GM23338 (cell line): ENCODE data around the gene CD84. TPM values are rescaled to one million over a fixed set of nuclear protein-coding genes. Genes with fewer than 3 reads are reported as not detected.

Source experiments
- ATAC-seq: fragments of 200-7000 bp; cut with Tn5 transposase; 3 replicates; pipeline ENCODE4 v1.9.1; 2020
- DNase-seq: peaks from one replicate; pipeline ENCODE4 v3.0.0-alpha.2; 2015; ENCODE audit warnings: low spot score
- H2AFZ ChIP-seq: fragments of 200-600 bp; sonication (generic); 2 replicates; pipeline ENCODE4 v1.8.0; 2016; ENCODE audit warnings: antibody characterized with exemption, mild to moderate bottlenecking, moderate library complexity
- H3F3A ChIP-seq: fragments of 200-600 bp; sonication (generic); replicated peaks from 2 replicates; pipeline ENCODE4 v1.8.0; 2017; ENCODE audit warnings: antibody characterized with exemption, mixed run types, low read depth
- H3K27ac ChIP-seq: fragments of 200-600 bp; sonication (generic); 2 replicates; pipeline ENCODE4 v1.6.1; 2016; ENCODE audit warnings: low read depth
- H3K27me3 ChIP-seq: fragments of 200-600 bp; sonication (generic); 2 replicates; pipeline ENCODE4 v1.8.0; 2016; ENCODE audit warnings: mild to moderate bottlenecking, mixed run types, moderate library complexity; ENCODE audit not compliant: insufficient read depth
- H3K36me3 ChIP-seq: fragments of 200-600 bp; sonication (generic); 2 replicates; pipeline ENCODE4 v1.8.0; 2016; ENCODE audit warnings: mild to moderate bottlenecking; ENCODE audit not compliant: insufficient read depth
- H3K4me1 ChIP-seq: fragments of 200-600 bp; sonication (generic); 2 replicates; pipeline ENCODE4 v1.8.0; 2016; ENCODE audit warnings: mild to moderate bottlenecking, moderate library complexity; ENCODE audit not compliant: insufficient read depth
- H3K4me2 ChIP-seq: fragments of 200-600 bp; sonication (generic); 2 replicates; pipeline ENCODE4 v1.7.1; 2017; ENCODE audit warnings: mixed run types
- H3K4me3 ChIP-seq: fragments of 200-600 bp; sonication (generic); 2 replicates; pipeline ENCODE4 v1.6.1; 2016; ENCODE audit warnings: mixed run types
- H3K79me2 ChIP-seq: fragments of 200-600 bp; sonication (generic); replicated peaks from 2 replicates; pipeline ENCODE4 v1.8.0; 2017; ENCODE audit warnings: mild to moderate bottlenecking; ENCODE audit not compliant: insufficient read depth
- H3K9me2 ChIP-seq: fragments of 200-600 bp; sonication (generic); 2 replicates; pipeline ENCODE4 v1.8.0; 2017; ENCODE audit not compliant: insufficient read depth
- H4K20me1 ChIP-seq: fragments of 200-600 bp; sonication (generic); replicated peaks from 2 replicates; pipeline ENCODE4 v1.8.0; 2017; ENCODE audit warnings: mild to moderate bottlenecking; ENCODE audit not compliant: insufficient read depth
- H3K27ac Mint-ChIP-seq: 2 replicates; pipeline ENCODE4 v1.8.0; 2020; ENCODE audit warnings: inconsistent platforms, mild to moderate bottlenecking, moderate library complexity, mixed read lengths
- H3K27me3 Mint-ChIP-seq: 3 replicates; pipeline ENCODE4 v1.8.0; 2022; ENCODE audit warnings: low read depth, mild to moderate bottlenecking, moderate library complexity, mixed read lengths, inconsistent platforms; ENCODE audit not compliant: insufficient read depth, poor library complexity
- H3K36me3 Mint-ChIP-seq: 3 replicates; pipeline ENCODE4 v1.8.0; 2021; ENCODE audit warnings: low read depth, mild to moderate bottlenecking, inconsistent platforms, moderate library complexity, mixed read lengths
- H3K4me1 Mint-ChIP-seq: 3 replicates; pipeline ENCODE4 v1.8.0; 2020; ENCODE audit warnings: mild to moderate bottlenecking, inconsistent platforms, mixed read lengths
- H3K4me3 Mint-ChIP-seq: 3 replicates; pipeline ENCODE4 v1.8.0; 2021; ENCODE audit warnings: moderate library complexity, mild to moderate bottlenecking, inconsistent platforms, mixed read lengths
- H3K9me3 Mint-ChIP-seq: 3 replicates; pipeline ENCODE4 v1.8.0; 2020; ENCODE audit warnings: moderate library complexity, mild to moderate bottlenecking, inconsistent platforms, mixed read lengths
- CREB1 ChIP-seq: fragments of 250-450 bp; sonication (Bioruptor Pico); IDR thresholded peaks from 2 replicates; pipeline ENCODE4 v1.5.0; 2020; ENCODE audit warnings: low read depth, mild to moderate bottlenecking, moderate library complexity
- EZH2phosphoT487 ChIP-seq: fragments of 200-600 bp; sonication (generic); IDR thresholded peaks from one replicate; pipeline ENCODE4 v1.8.1; 2018; ENCODE audit warnings: antibody characterized with exemption; ENCODE audit not compliant: unreplicated experiment
- JUNB ChIP-seq: IDR thresholded peaks from one replicate; pipeline ENCODE4 v1.6.1; 2016; ENCODE audit warnings: antibody characterized with exemption; ENCODE audit not compliant: unreplicated experiment
- NANOG ChIP-seq: IDR thresholded peaks from 2 replicates; pipeline ENCODE4 v1.6.1; 2016; ENCODE audit warnings: antibody characterized with exemption, borderline replicate concordance
- POLR2AphosphoS5 ChIP-seq: IDR thresholded peaks from 2 replicates; pipeline ENCODE4 v1.6.1; 2016; ENCODE audit warnings: antibody characterized with exemption, low read depth
- STAT1 ChIP-seq: IDR thresholded peaks from one replicate; pipeline ENCODE4 v1.6.1; 2016; ENCODE audit warnings: antibody characterized with exemption; ENCODE audit not compliant: unreplicated experiment
- polyA plus RNA-seq: library from polyadenylated mRNA; unstranded; fragments of >200 nt; fragmentation: Nextera tagmentation; extraction: Ambion mirVana; gene quantifications from 2 replicates; pipeline ENCODE4 v1.2.1, GENCODE V29; 2016
- total RNA-seq: library from RNA; depleted of rRNA; stranded (reverse); fragments of >200 nt; shearing (Covaris generic); gene quantifications from 2 replicates; pipeline ENCODE4 v1.2.3, GENCODE V29; 2014
- TF ChIP-seq, protein P1 (sequence below): IDR thresholded peaks from one replicate; pipeline ENCODE4 v1.6.1; 2018; ENCODE audit warnings: antibody characterized with exemption; ENCODE audit not compliant: unreplicated experiment
- TF ChIP-seq, protein P2 (sequence below): IDR thresholded peaks from 2 replicates; pipeline ENCODE4 v1.6.1; 2016; ENCODE audit warnings: antibody characterized with exemption
- TF ChIP-seq, protein P3 (sequence below): fragments of 250-450 bp; sonication (Bioruptor Pico); IDR thresholded peaks from 2 replicates; pipeline ENCODE4 v1.5.0; 2020; ENCODE audit warnings: mild to moderate bottlenecking, moderate library complexity

CD84 gene
- total and polyA plus RNA-seq, 2 experiments from 2014 or later = not detected

DNA sequence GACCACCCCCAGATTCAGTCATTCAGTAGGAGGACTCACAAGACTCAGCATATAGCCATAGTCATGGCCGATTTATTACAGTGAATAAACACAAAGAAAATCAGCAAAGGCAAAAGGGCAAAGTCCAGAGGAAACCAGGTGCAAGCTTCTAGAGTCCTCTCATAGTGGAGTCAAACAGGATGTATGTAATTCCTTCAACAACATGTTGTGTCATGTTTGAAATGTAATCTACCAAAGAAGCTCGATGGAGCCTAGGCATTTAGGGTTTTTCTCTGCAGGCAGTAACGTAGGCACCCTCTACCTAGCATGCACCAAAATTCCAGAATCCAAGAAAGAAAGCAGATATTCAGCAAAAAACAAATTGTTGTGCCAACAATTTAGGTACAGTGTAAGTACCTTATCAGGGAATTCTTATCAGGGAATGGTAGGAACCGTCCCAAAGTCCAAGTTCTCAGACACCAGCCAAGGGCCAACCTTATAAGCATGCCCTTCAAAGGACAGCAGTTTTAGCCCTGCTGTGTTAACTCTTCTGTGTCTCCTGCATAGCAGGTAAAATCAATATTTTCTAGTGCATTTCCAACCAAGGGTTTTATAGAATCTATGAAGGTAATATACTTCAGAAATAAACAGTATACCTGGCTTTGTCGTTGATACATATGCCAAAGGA is 40.2 kb downstream of the CD84 start:
- peaks cover 4% of the 10 kb centered on the region for H3K9me3 Mint-ChIP-seq
- H3K27me3 Mint-ChIP-seq = no peaks in the 10 kb centered on the region
- H3K4me3 ChIP-seq = no peak overlapping the region
- H3K79me2 ChIP-seq = no peaks in the 10 kb centered on the region
- H3K4me3 Mint-ChIP-seq = no peak overlapping the region
- peaks cover 3% of the 10 kb centered on the region; the same call in 1 of the 2 replicates for H3K9me2 ChIP-seq
- H3K4me1 Mint-ChIP-seq = no peaks in the 10 kb centered on the region
- H3F3A ChIP-seq = no peaks in the 10 kb centered on the region
- H4K20me1 ChIP-seq = no peaks in the 10 kb centered on the region
- no peak for DNase-seq
- no peak for ATAC-seq
- peaks cover 2% of the 10 kb centered on the region; the same call in 2 of the 3 replicates for H3K36me3 Mint-ChIP-seq
- H3K36me3 ChIP-seq = no peaks in the 10 kb centered on the region
- H2AFZ ChIP-seq = no peak overlapping the region
- H3K4me1 ChIP-seq = no peaks in the 10 kb centered on the region
- no peak for TF ChIP-seq STAT1
- TF ChIP-seq POLR2AphosphoS5 = no peak
- no peak for TF ChIP-seq JUNB
- TF ChIP-seq, protein P1, sequence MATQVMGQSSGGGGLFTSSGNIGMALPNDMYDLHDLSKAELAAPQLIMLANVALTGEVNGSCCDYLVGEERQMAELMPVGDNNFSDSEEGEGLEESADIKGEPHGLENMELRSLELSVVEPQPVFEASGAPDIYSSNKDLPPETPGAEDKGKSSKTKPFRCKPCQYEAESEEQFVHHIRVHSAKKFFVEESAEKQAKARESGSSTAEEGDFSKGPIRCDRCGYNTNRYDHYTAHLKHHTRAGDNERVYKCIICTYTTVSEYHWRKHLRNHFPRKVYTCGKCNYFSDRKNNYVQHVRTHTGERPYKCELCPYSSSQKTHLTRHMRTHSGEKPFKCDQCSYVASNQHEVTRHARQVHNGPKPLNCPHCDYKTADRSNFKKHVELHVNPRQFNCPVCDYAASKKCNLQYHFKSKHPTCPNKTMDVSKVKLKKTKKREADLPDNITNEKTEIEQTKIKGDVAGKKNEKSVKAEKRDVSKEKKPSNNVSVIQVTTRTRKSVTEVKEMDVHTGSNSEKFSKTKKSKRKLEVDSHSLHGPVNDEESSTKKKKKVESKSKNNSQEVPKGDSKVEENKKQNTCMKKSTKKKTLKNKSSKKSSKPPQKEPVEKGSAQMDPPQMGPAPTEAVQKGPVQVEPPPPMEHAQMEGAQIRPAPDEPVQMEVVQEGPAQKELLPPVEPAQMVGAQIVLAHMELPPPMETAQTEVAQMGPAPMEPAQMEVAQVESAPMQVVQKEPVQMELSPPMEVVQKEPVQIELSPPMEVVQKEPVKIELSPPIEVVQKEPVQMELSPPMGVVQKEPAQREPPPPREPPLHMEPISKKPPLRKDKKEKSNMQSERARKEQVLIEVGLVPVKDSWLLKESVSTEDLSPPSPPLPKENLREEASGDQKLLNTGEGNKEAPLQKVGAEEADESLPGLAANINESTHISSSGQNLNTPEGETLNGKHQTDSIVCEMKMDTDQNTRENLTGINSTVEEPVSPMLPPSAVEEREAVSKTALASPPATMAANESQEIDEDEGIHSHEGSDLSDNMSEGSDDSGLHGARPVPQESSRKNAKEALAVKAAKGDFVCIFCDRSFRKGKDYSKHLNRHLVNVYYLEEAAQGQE = no peak
- TF ChIP-seq EZH2phosphoT487 = no peak
- no peak for TF ChIP-seq CREB1 (CRISPR knock-in tag)
- TF ChIP-seq NANOG = no peak
- TF ChIP-seq, protein P2, sequence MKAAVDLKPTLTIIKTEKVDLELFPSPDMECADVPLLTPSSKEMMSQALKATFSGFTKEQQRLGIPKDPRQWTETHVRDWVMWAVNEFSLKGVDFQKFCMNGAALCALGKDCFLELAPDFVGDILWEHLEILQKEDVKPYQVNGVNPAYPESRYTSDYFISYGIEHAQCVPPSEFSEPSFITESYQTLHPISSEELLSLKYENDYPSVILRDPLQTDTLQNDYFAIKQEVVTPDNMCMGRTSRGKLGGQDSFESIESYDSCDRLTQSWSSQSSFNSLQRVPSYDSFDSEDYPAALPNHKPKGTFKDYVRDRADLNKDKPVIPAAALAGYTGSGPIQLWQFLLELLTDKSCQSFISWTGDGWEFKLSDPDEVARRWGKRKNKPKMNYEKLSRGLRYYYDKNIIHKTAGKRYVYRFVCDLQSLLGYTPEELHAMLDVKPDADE = no peak
- H3K27me3 ChIP-seq = no peaks in the 10 kb centered on the region
- no peak overlapping the region for H3K27ac ChIP-seq
- H3K4me2 ChIP-seq = no peak overlapping the region
- no peak overlapping the region for H3K27ac Mint-ChIP-seq

DNA sequence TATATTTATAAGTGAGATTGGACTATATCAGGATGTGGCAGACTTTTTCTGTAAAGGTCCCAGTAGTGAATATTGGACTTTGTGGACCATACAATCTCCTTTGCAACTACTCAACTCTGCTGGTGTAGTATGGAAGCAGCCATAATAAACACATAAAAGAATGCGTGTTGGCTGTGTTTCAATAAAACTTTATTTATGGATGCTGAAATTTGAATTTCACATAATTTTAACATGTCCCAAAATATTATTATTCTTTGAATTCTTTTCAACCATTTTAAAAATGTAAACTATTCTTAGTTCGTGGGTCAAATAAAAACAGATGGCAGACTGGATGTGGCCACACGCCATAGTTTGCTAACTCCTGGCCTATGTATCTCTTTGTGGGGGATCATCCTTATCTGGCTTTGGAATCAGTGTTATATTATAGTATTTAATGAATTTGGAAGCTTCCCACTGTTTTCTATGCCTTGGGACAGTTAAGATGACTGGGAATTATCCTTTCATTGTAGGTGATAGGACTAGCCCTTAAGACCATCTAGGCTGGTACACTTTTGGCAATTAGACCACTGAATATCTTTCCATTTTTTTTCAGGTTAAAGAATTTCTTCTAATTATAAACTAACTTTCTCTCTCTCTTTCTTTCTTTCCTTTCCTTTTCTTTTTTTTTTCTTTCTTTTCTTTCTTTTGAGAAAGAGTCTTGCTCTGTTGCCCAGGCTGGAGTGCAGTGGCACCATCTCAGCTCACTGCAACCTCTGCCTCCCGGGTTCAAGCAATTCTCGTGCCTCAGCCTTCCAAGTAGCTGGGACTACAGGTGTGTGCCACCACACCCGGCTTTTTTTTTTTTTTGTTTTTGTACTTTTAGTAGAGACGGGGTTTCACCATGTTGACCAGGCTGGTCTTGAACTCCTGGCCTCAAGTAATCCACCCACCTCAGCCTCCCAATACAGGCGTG is 41.3 kb downstream of the CD84 start:
- Mint-ChIP-seq H3K27ac (no peak overlapping the region), H3K36me3 (peaks cover 6% of the 10 kb centered on the region; the same call in 2 of the 3 replicates), H3K27me3 (no peaks in the 10 kb centered on the region), H3K9me3 (peaks cover 15% of the 10 kb centered on the region), H3K4me3 (no peak overlapping the region), H3K4me1 (no peaks in the 10 kb centered on the region)
- Histone ChIP-seq H3K27me3 (no peaks in the 10 kb centered on the region), H2AFZ (no peak overlapping the region), H3K36me3 (no peaks in the 10 kb centered on the region), H3K79me2 (no peaks in the 10 kb centered on the region), H3K9me2 (peaks cover 3% of the 10 kb centered on the region; the same call in 1 of the 2 replicates), H4K20me1 (no peaks in the 10 kb centered on the region), H3F3A (no peaks in the 10 kb centered on the region), H3K4me2 (no peak overlapping the region), H3K4me3 (no peak overlapping the region), H3K27ac (no peak overlapping the region), H3K4me1 (no peaks in the 10 kb centered on the region)
- DNase-seq (no peak), ATAC-seq (no peak)
- TF ChIP-seq POLR2AphosphoS5 = no peak
- TF ChIP-seq, protein P3, sequence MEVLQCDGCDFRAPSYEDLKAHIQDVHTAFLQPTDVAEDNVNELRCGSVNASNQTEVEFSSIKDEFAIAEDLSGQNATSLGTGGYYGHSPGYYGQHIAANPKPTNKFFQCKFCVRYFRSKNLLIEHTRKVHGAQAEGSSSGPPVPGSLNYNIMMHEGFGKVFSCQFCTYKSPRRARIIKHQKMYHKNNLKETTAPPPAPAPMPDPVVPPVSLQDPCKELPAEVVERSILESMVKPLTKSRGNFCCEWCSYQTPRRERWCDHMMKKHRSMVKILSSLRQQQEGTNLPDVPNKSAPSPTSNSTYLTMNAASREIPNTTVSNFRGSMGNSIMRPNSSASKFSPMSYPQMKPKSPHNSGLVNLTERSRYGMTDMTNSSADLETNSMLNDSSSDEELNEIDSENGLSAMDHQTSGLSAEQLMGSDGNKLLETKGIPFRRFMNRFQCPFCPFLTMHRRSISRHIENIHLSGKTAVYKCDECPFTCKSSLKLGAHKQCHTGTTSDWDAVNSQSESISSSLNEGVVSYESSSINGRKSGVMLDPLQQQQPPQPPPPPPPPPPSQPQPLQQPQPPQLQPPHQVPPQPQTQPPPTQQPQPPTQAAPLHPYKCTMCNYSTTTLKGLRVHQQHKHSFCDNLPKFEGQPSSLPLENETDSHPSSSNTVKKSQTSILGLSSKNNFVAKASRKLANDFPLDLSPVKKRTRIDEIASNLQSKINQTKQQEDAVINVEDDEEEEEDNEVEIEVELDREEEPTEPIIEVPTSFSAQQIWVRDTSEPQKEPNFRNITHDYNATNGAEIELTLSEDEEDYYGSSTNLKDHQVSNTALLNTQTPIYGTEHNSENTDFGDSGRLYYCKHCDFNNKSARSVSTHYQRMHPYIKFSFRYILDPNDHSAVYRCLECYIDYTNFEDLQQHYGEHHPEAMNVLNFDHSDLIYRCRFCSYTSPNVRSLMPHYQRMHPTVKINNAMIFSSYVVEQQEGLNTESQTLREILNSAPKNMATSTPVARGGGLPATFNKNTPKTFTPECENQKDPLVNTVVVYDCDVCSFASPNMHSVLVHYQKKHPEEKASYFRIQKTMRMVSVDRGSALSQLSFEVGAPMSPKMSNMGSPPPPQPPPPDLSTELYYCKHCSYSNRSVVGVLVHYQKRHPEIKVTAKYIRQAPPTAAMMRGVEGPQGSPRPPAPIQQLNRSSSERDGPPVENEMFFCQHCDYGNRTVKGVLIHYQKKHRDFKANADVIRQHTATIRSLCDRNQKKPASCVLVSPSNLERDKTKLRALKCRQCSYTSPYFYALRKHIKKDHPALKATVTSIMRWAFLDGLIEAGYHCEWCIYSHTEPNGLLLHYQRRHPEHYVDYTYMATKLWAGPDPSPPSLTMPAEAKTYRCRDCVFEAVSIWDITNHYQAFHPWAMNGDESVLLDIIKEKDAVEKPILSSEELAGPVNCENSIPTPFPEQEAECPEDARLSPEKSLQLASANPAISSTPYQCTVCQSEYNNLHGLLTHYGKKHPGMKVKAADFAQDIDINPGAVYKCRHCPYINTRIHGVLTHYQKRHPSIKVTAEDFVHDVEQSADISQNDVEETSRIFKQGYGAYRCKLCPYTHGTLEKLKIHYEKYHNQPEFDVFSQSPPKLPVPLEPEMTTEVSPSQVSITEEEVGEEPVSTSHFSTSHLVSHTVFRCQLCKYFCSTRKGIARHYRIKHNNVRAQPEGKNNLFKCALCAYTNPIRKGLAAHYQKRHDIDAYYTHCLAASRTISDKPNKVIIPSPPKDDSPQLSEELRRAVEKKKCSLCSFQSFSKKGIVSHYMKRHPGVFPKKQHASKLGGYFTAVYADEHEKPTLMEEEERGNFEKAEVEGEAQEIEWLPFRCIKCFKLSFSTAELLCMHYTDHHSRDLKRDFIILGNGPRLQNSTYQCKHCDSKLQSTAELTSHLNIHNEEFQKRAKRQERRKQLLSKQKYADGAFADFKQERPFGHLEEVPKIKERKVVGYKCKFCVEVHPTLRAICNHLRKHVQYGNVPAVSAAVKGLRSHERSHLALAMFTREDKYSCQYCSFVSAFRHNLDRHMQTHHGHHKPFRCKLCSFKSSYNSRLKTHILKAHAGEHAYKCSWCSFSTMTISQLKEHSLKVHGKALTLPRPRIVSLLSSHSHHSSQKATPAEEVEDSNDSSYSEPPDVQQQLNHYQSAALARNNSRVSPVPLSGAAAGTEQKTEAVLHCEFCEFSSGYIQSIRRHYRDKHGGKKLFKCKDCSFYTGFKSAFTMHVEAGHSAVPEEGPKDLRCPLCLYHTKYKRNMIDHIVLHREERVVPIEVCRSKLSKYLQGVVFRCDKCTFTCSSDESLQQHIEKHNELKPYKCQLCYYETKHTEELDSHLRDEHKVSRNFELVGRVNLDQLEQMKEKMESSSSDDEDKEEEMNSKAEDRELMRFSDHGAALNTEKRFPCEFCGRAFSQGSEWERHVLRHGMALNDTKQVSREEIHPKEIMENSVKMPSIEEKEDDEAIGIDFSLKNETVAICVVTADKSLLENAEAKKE (CRISPR knock-in tag) = no peak
